HCT116 (cell line): ENCODE measurements around the gene CDH13. TPM values are rescaled to one million over a fixed set of nuclear protein-coding genes. Genes with fewer than 3 reads are reported as not detected.

Experiments
- ATAC-seq: fragments of 200-7000 bp; cut with Tn5 transposase; 2 replicates; pipeline ENCODE4 v1.9.1; 2020; ENCODE audit warnings: mild to moderate bottlenecking, moderate library complexity
- BruUV-seq: library from RNA; stranded (reverse); fragments of 400-500 nt; replicated peaks from 2 replicates; lab custom pipeline; 2021; lab: Mats Ljungman, UMichigan
- CTCF ChIA-PET: fragments of 300-600 bp; sonication (Branson Sonifier 250); formaldehyde crosslinking; loops from one replicate; lab custom pipeline; 2021; ENCODE audit warnings: antibody characterized with exemption; lab: Charles Lee
- POLR2A ChIA-PET: fragments of 300-600, 350-600 bp; sonication (Branson Sonifier 250); formaldehyde crosslinking; loops from one replicate; lab custom pipeline; 2021; ENCODE audit warnings: antibody characterized with exemption; lab: Charles Lee
- RAD21 ChIA-PET, 2 experiments: fragments of 300-600 bp; sonication (Branson Sonifier 250); formaldehyde crosslinking; loops; one replicate each; lab custom pipeline; 2023; ENCODE audit warnings: low total read pairs in 2 of 2; ENCODE audit not compliant: uncharacterized antibody in 2 of 2, unreplicated experiment in 2 of 2, low non-redundant PET in 1 of 2; lab: Charles Lee
- DNase-seq: peaks from one replicate; pipeline ENCODE4 v3.0.0-alpha.2; 2010; ENCODE audit warnings: low read depth, low spot score
- H2AFZ ChIP-seq: fragments of 200-600 bp; shearing (Covaris generic), sonication (generic); 2 replicates; pipeline ENCODE4 v1.6.1; 2017; ENCODE audit warnings: low read depth, mixed run types, mixed read lengths, antibody characterized with exemption, low read length; ENCODE audit not compliant: poor library complexity, severe bottlenecking
- H3K27ac ChIP-seq: 2 replicates; pipeline ENCODE4 v1.5.1; 2012; ENCODE audit warnings: low read depth, low read length
- H3K27me3 ChIP-seq: fragments of 200-600 bp; sonication (generic); 2 replicates; pipeline ENCODE4 v1.6.1; 2016; ENCODE audit warnings: mixed run types, low read length, mixed read lengths; ENCODE audit not compliant: insufficient read depth
- H3K36me3 ChIP-seq, 2 experiments: fragments of 200-500 bp in 1 of 2; fragments of 200-600 bp in 1 of 2; sonication (Bioruptor generic) in 1 of 2; sonication (generic) in 1 of 2; 2 replicates each; pipeline versions ENCODE4 v1.5.1 to v1.6.1; 2014 to 2016; ENCODE audit warnings: low read length in 2 of 2, inconsistent platforms in 1 of 2, mixed read lengths in 1 of 2, mixed run types in 1 of 2; ENCODE audit not compliant: insufficient read depth in 2 of 2, control insufficient read depth in 1 of 2
- H3K4me1 ChIP-seq, 2 experiments: fragments of 200-600 bp in 1 of 2; sonication (generic) in 1 of 2; 2 replicates each; pipeline versions ENCODE4 v1.5.1 to v1.6.1; 2012 to 2017; ENCODE audit warnings: low read length in 2 of 2, inconsistent platforms in 1 of 2, mild to moderate bottlenecking in 1 of 2, mixed read lengths in 1 of 2, mixed run types in 1 of 2, moderate library complexity in 1 of 2; ENCODE audit not compliant: insufficient read depth in 2 of 2, control insufficient read depth in 1 of 2
- H3K4me2 ChIP-seq: fragments of 200-600 bp; sonication (generic); 2 replicates; pipeline ENCODE4 v1.6.1; 2017; ENCODE audit warnings: mixed run types, low read length, mixed read lengths
- H3K4me3 ChIP-seq, 2 experiments: fragments of 200-600 bp in 1 of 2; sonication (generic) in 1 of 2; replicated peaks in 1 of 2; 2 replicates each; pipeline ENCODE4 v1.5.1; 2011 to 2016; ENCODE audit warnings: low read length in 2 of 2, control low read depth in 1 of 2, low read depth in 1 of 2, mild to moderate bottlenecking in 1 of 2, mixed read lengths in 1 of 2, mixed run types in 1 of 2
- H3K79me2 ChIP-seq: fragments of 200-600 bp; sonication (generic); 2 replicates; pipeline ENCODE4 v1.6.1; 2017; ENCODE audit warnings: mild to moderate bottlenecking, mixed run types, low read length, moderate library complexity, mixed read lengths; ENCODE audit not compliant: insufficient read depth
- H3K9ac ChIP-seq: fragments of 200-600 bp; sonication (generic); 2 replicates; pipeline ENCODE4 v1.6.1; 2016; ENCODE audit warnings: low read length, mixed read lengths
- H3K9me2 ChIP-seq: fragments of 200-600 bp; sonication (generic), shearing (Covaris generic); 2 replicates; pipeline ENCODE4 v1.6.1; 2017; ENCODE audit warnings: mixed run types, mild to moderate bottlenecking, moderate library complexity; ENCODE audit not compliant: insufficient read depth
- H3K9me3 ChIP-seq, 2 experiments: fragments of 200-500 bp in 1 of 2; fragments of 200-600 bp in 1 of 2; sonication (Bioruptor generic) in 1 of 2; sonication (generic) in 1 of 2; 2 replicates each; pipeline ENCODE4 v1.6.1; 2014 to 2017; ENCODE audit warnings: low read length in 2 of 2, mixed read lengths in 2 of 2, inconsistent platforms in 1 of 2, low read depth in 1 of 2, mild to moderate bottlenecking in 1 of 2, mixed run types in 1 of 2, moderate library complexity in 1 of 2; ENCODE audit not compliant: control insufficient read depth in 1 of 2, insufficient read depth in 1 of 2
- H4K20me1 ChIP-seq: fragments of 200-600 bp; sonication (generic), shearing (Covaris generic); 2 replicates; pipeline ENCODE4 v1.6.1; 2017; ENCODE audit warnings: mixed run types, mild to moderate bottlenecking, moderate library complexity; ENCODE audit not compliant: insufficient read depth
- ATF3 ChIP-seq: IDR thresholded peaks from 2 replicates; pipeline ENCODE4 v1.6.1; 2012
- CBX3 ChIP-seq: IDR thresholded peaks from 2 replicates; pipeline ENCODE4 v1.6.1; 2012; ENCODE audit warnings: low read depth
- ELF1 ChIP-seq: IDR thresholded peaks from 2 replicates; pipeline ENCODE4 v1.6.1; 2012; ENCODE audit warnings: low read depth, borderline replicate concordance
- EZH2 ChIP-seq: fragments of 200-600 bp; sonication (generic); IDR thresholded peaks from 2 replicates; pipeline ENCODE4 v1.6.1; 2017; ENCODE audit warnings: antibody characterized with exemption, mixed run types
- FOSL1 ChIP-seq: IDR thresholded peaks from 2 replicates; pipeline ENCODE4 v1.6.1; 2012; ENCODE audit warnings: low read depth
- POLR2A ChIP-seq: IDR thresholded peaks from 2 replicates; pipeline ENCODE4 v1.7.0; 2011; ENCODE audit warnings: borderline replicate concordance; ENCODE audit not compliant: insufficient read depth, insufficient read length; ENCODE audit errors: extremely low read depth
- SIN3A ChIP-seq: IDR thresholded peaks from 2 replicates; pipeline ENCODE4 v1.6.1; 2012; ENCODE audit warnings: low read depth
- SP1 ChIP-seq: IDR thresholded peaks from 2 replicates; pipeline ENCODE4 v1.6.1; 2012; ENCODE audit warnings: low read depth
- TCF7L2 ChIP-seq: IDR thresholded peaks from 2 replicates; pipeline ENCODE4 v1.7.0; 2011; ENCODE audit warnings: borderline replicate concordance, inconsistent platforms; ENCODE audit not compliant: insufficient read depth, insufficient read length; ENCODE audit errors: extremely low read depth
- YY1 ChIP-seq: IDR thresholded peaks from 2 replicates; pipeline ENCODE4 v1.6.1; 2011; ENCODE audit warnings: low read length, low read depth, moderate library complexity, mild to moderate bottlenecking; ENCODE audit not compliant: insufficient replicate concordance; ENCODE audit errors: extremely low read depth
- intact Hi-C: fragments of 100-400 bp; cut with micrococcal nuclease; formaldehyde crosslinking; loops from 2 replicates; pipeline ENCODE4 v1.10.0; 2022
- total RNA-seq: library from RNA; stranded (reverse); gene quantifications from one replicate; pipeline ENCODE4 v1.2.1, GENCODE V29; 2021; ENCODE audit not compliant: unreplicated experiment
- TF ChIP-seq, protein P1 (sequence below): IDR thresholded peaks from 2 replicates; pipeline ENCODE4 v1.6.1; 2012; ENCODE audit warnings: low read depth

Gene CDH13
- total RNA-seq, 1 experiment from 2014 or later: not detected

DNA sequence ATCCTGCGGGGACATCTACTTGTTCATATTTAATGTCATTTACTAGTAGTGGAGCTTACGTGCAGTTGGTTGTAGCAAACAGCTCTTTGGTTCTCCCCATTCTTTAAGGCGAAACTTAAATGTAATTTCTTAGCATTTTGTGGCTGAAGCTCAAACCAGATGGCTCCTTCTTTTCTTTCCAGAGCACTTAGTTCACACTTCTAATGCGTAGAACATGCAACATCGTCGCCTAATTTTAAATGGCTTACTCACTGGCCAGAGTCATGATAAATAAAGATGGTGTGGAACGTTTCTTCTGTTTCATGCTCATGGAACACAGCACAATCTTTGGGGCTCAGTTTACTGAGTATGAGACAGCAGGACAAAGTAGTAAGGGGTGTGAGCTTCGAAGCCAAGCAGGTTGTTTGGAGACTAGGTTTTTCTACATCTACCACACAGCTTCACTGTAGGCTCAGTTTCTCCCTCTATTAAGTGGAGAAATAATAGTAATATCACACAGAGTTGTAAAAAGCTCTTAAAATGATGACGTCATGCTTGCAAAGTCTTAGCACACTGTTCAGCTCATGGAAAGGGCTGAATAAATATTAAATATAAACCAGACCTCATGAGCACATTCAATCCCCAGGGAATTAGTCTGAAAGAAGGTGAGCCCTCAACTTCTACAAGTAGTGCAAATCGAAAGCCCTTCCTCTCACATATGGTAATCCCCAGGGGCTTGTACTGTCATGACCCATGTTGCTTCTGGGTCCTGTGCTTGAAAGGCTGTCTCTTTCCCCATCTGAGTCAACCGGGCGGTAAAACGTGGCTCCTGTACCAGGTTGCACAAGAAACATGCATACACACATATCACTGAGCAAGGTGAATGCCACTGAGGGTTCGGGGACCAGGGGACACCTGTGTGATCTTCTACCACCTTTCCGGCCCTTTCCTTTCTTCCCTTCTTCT, 384.3 kb downstream of the CDH13 start:
- intact Hi-C loops: no loop called here
- Histone ChIP-seq H3K27ac (no peak overlapping the region), H3K9me2 (no peaks in the 10 kb centered on the region), H3K79me2 (no peaks in the 10 kb centered on the region), H4K20me1 (no peaks in the 10 kb centered on the region), H2AFZ (no peak overlapping the region), H3K4me3 (no peak overlapping the region), H3K9ac (no peak overlapping the region), H3K9me3 (peaks cover 14 to 18% of the 10 kb centered on the region in 2 experiments; a peak in 3 of 4 replicates), H3K4me1 (no peaks in the 10 kb centered on the region), H3K27me3 (no peaks in the 10 kb centered on the region), H3K36me3 (no peaks in the 10 kb centered on the region), H3K4me2 (no peak overlapping the region)
- ChIA-PET CTCF (no interaction called here), POLR2A (no interaction called here), RAD21 (no interaction called here)
- ATAC-seq (no peak), DNase-seq (no peak)
- TF ChIP-seq ELF1 (no peak), FOSL1 (no peak), POLR2A (no peak), SP1 (no peak), CBX3 (no peak), EZH2 (no peak), YY1 (no peak), TCF7L2 (no peak), ATF3 (no peak), SIN3A (no peak)
- TF ChIP-seq, protein P1, sequence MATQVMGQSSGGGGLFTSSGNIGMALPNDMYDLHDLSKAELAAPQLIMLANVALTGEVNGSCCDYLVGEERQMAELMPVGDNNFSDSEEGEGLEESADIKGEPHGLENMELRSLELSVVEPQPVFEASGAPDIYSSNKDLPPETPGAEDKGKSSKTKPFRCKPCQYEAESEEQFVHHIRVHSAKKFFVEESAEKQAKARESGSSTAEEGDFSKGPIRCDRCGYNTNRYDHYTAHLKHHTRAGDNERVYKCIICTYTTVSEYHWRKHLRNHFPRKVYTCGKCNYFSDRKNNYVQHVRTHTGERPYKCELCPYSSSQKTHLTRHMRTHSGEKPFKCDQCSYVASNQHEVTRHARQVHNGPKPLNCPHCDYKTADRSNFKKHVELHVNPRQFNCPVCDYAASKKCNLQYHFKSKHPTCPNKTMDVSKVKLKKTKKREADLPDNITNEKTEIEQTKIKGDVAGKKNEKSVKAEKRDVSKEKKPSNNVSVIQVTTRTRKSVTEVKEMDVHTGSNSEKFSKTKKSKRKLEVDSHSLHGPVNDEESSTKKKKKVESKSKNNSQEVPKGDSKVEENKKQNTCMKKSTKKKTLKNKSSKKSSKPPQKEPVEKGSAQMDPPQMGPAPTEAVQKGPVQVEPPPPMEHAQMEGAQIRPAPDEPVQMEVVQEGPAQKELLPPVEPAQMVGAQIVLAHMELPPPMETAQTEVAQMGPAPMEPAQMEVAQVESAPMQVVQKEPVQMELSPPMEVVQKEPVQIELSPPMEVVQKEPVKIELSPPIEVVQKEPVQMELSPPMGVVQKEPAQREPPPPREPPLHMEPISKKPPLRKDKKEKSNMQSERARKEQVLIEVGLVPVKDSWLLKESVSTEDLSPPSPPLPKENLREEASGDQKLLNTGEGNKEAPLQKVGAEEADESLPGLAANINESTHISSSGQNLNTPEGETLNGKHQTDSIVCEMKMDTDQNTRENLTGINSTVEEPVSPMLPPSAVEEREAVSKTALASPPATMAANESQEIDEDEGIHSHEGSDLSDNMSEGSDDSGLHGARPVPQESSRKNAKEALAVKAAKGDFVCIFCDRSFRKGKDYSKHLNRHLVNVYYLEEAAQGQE: no peak
- no TSS peak for BruUV-seq
